Measurements from ENCODE around the gene BRPF3.

BRPF3 gene

GRCh38 chr6:36242626-36243025 is 46.1 kb downstream of the BRPF3 start:
- no peak overlapping the region for H3K4me2 ChIP-seq (ENCODE audit: low read length)
- no peak overlapping the region for H3K27ac ChIP-seq (ENCODE audit: low read depth, low read length, poor library complexity, severe bottlenecking)
- H3K27me3 ChIP-seq (ENCODE audit: insufficient read depth, low read length): no peaks in the 10 kb centered on the region

GRCh38 chr6:36243562-36244212 is 47.1 kb downstream of the BRPF3 start:
- TF ChIP-seq CTCF (IDR thresholded peaks at IDR 0.05; ENCODE audit: low read length) (no peak), EZH2 (IDR thresholded peaks at IDR 0.05; ENCODE audit: borderline replicate concordance, low read length) (no peak)
- Histone ChIP-seq H3K36me3 (ENCODE audit: insufficient read depth, low read length) (no peaks in the 10 kb centered on the region), H3K79me2 (ENCODE audit: insufficient read depth, low read length) (no peaks in the 10 kb centered on the region), H4K20me1 (ENCODE audit: insufficient read depth, low read length) (no peaks in the 10 kb centered on the region), H3K27ac (ENCODE audit: low read depth, low read length, poor library complexity, severe bottlenecking) (no peak overlapping the region), H3K4me1 (ENCODE audit: insufficient read depth, low read length, severe bottlenecking) (peaks cover 13% of the 10 kb centered on the region), H3K27me3 (ENCODE audit: insufficient read depth, low read length) (no peaks in the 10 kb centered on the region), H3K9ac (ENCODE audit: low read length) (no peak overlapping the region), H3F3A (ENCODE audit: insufficient read depth, low read length) (no peaks in the 10 kb centered on the region), H2AFZ (ENCODE audit: low read length) (no peak overlapping the region), H3K4me2 (ENCODE audit: low read length) (no peak overlapping the region), H3K9me2 (ENCODE audit: low read depth, low read length) (no peaks in the 10 kb centered on the region), H3K4me3 (ENCODE audit: low read depth, low read length, poor library complexity, severe bottlenecking) (no peak overlapping the region), H3K9me3 (ENCODE audit: low read length) (0 out of 2 replicates have a peak, but pooled peaks cover 2% of the 10 kb centered on the region)

More at GRCh38 chr6:36242626-36243025, 46.1 kb downstream of the BRPF3 start:
- Histone ChIP-seq H2AFZ (ENCODE audit: low read length) (no peak overlapping the region), H3K9me2 (ENCODE audit: low read depth, low read length) (no peaks in the 10 kb centered on the region), H3K4me3 (ENCODE audit: low read depth, low read length, poor library complexity, severe bottlenecking) (no peak overlapping the region), H3K79me2 (ENCODE audit: insufficient read depth, low read length) (no peaks in the 10 kb centered on the region), H3K36me3 (ENCODE audit: insufficient read depth, low read length) (no peaks in the 10 kb centered on the region), H4K20me1 (ENCODE audit: insufficient read depth, low read length) (no peaks in the 10 kb centered on the region), H3K9me3 (ENCODE audit: low read length) (0 out of 2 replicates have a peak, but pooled peaks cover 2% of the 10 kb centered on the region), H3K9ac (ENCODE audit: low read length) (no peak overlapping the region), H3K4me1 (ENCODE audit: insufficient read depth, low read length, severe bottlenecking) (peaks cover 13% of the 10 kb centered on the region), H3F3A (ENCODE audit: insufficient read depth, low read length) (no peaks in the 10 kb centered on the region)
- no peak for TF ChIP-seq EZH2 (IDR thresholded peaks at IDR 0.05; ENCODE audit: borderline replicate concordance, low read length)
- no peak for TF ChIP-seq CTCF (IDR thresholded peaks at IDR 0.05; ENCODE audit: low read length)

GRCh38 chr6:36244641-36245280 is 48.2 kb downstream of the BRPF3 start:
- 0 out of 2 replicates have a peak, but pooled peaks cover 2% of the 10 kb centered on the region for H3K9me3 ChIP-seq (ENCODE audit: low read length)
- H3F3A ChIP-seq (ENCODE audit: insufficient read depth, low read length): no peaks in the 10 kb centered on the region
- no peak overlapping the region for H2AFZ ChIP-seq (ENCODE audit: low read length)
- no peak overlapping the region for H3K4me2 ChIP-seq (ENCODE audit: low read length)
- no peaks in the 10 kb centered on the region for H3K27me3 ChIP-seq (ENCODE audit: insufficient read depth, low read length)
- H3K9me2 ChIP-seq (ENCODE audit: low read depth, low read length): no peaks in the 10 kb centered on the region
- H4K20me1 ChIP-seq (ENCODE audit: insufficient read depth, low read length): no peaks in the 10 kb centered on the region
- peaks cover 13% of the 10 kb centered on the region for H3K4me1 ChIP-seq (ENCODE audit: insufficient read depth, low read length, severe bottlenecking)
- no peak overlapping the region for H3K27ac ChIP-seq (ENCODE audit: low read depth, low read length, poor library complexity, severe bottlenecking)
- no peak for TF ChIP-seq EZH2 (IDR thresholded peaks at IDR 0.05; ENCODE audit: borderline replicate concordance, low read length)
- no peak for TF ChIP-seq CTCF (IDR thresholded peaks at IDR 0.05; ENCODE audit: low read length)
- no peak overlapping the region for H3K4me3 ChIP-seq (ENCODE audit: low read depth, low read length, poor library complexity, severe bottlenecking)
- no peaks in the 10 kb centered on the region for H3K79me2 ChIP-seq (ENCODE audit: insufficient read depth, low read length)
- no peak overlapping the region for H3K9ac ChIP-seq (ENCODE audit: low read length)
- H3K36me3 ChIP-seq (ENCODE audit: insufficient read depth, low read length): no peaks in the 10 kb centered on the region
